SU-DHL-6 (cell line): ENCODE data around the gene HHIPL2.

Experiments
- H2AFZ ChIP-seq: fragments of 200-600 bp; sonication (generic); 2 replicates; pipeline ENCODE4 v1.6.1; 2014; ENCODE audit warnings: low read depth, mild to moderate bottlenecking, moderate library complexity, mixed read lengths, antibody characterized with exemption, low read length; ENCODE audit not compliant: severe bottlenecking
- H3F3A ChIP-seq: fragments of 200-600 bp; shearing (Covaris generic); 2 replicates; pipeline ENCODE4 v1.6.0; 2016; ENCODE audit warnings: antibody characterized with exemption, mild to moderate bottlenecking; ENCODE audit not compliant: insufficient read depth
- H3K27ac ChIP-seq: fragments of 200-600 bp; sonication (generic); 2 replicates; pipeline ENCODE4 v1.5.1; 2016; ENCODE audit warnings: low read depth, mild to moderate bottlenecking, low read length, moderate library complexity, mixed read lengths
- H3K27me3 ChIP-seq: fragments of 200-600 bp; sonication (generic), shearing (Covaris generic); 2 replicates; pipeline ENCODE4 v1.6.0; 2014; ENCODE audit warnings: mild to moderate bottlenecking, low read length
- H3K36me3 ChIP-seq: fragments of 200-600 bp; sonication (generic); 2 replicates; pipeline ENCODE4 v1.6.1; 2014; ENCODE audit warnings: mild to moderate bottlenecking, low read length, mixed read lengths
- H3K4me2 ChIP-seq: fragments of 300-600, 200-600 bp; shearing (Covaris generic), sonication (generic); 2 replicates; pipeline ENCODE4 v1.6.0; 2014; ENCODE audit warnings: low read length, low read depth, mild to moderate bottlenecking; ENCODE audit not compliant: poor library complexity, severe bottlenecking
- H3K4me3 ChIP-seq: fragments of 200-600 bp; sonication (generic); 2 replicates; pipeline ENCODE4 v1.5.1; 2014; ENCODE audit warnings: antibody characterized with exemption, low read length, mild to moderate bottlenecking, mixed read lengths; ENCODE audit not compliant: insufficient read depth, poor library complexity, severe bottlenecking
- H3K79me2 ChIP-seq: fragments of 200-600 bp; sonication (generic); 2 replicates; pipeline ENCODE4 v1.6.1; 2014; ENCODE audit warnings: mild to moderate bottlenecking, low read length, moderate library complexity; ENCODE audit not compliant: insufficient read depth
- H3K9ac ChIP-seq: fragments of 200-600 bp; sonication (generic); 2 replicates; pipeline ENCODE4 v1.7.0; 2014; ENCODE audit warnings: mild to moderate bottlenecking, low read length
- H3K9me2 ChIP-seq: fragments of 200-600 bp; sonication (generic); replicated peaks from 2 replicates; pipeline ENCODE4 v1.6.1; 2014; ENCODE audit warnings: low read length; ENCODE audit not compliant: insufficient read depth
- H3K9me3 ChIP-seq: fragments of 200-600 bp; sonication (generic); 2 replicates; pipeline ENCODE4 v1.6.1; 2014; ENCODE audit warnings: low read length, mixed read lengths; ENCODE audit not compliant: insufficient read depth
- H4K20me1 ChIP-seq: fragments of 200-600 bp; sonication (generic); 2 replicates; pipeline ENCODE4 v1.6.1; 2014; ENCODE audit warnings: low read depth, mild to moderate bottlenecking, antibody characterized with exemption, low read length, moderate library complexity, mixed read lengths
- EZH2phosphoT487 ChIP-seq: fragments of 200-600 bp; sonication (generic), shearing (Covaris generic); conservative IDR thresholded peaks from 2 replicates; pipeline ENCODE4 v1.6.1; 2018; ENCODE audit warnings: mild to moderate bottlenecking, antibody characterized with exemption, low read length, moderate library complexity, mixed read lengths
- TF ChIP-seq, protein P1 (sequence below): fragments of 200-600 bp; sonication (generic); IDR thresholded peaks from one replicate; pipeline ENCODE4 v1.5.1; 2017; ENCODE audit warnings: antibody characterized with exemption, mild to moderate bottlenecking, low read length, moderate library complexity; ENCODE audit not compliant: insufficient read depth, poor library complexity, severe bottlenecking

HHIPL2 gene

DNA sequence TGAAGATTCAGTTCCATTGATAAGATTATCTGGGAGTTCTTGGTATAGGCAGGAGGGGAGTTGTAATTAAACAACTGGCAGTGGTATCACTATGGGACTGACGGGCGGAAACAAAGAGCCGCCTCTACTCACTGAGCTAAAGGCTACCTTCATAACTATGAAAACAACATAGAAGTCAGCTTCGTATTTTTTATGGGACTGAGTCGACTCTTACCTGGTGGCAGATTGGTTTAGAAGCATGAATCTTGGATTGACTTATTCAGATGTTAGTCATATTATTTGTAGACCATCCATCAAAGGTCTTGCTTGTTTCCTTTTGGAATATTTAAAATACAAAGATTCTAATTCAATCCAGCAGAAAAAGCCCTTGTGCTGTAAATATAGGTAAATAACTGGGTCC lies 6.3 kb upstream of the HHIPL2 start:
- Histone ChIP-seq H3K9me3 (no peaks in the 10 kb centered on the region), H2AFZ (no peak overlapping the region), H3K79me2 (no peaks in the 10 kb centered on the region), H3K9me2 (no peaks in the 10 kb centered on the region), H3K36me3 (no peaks in the 10 kb centered on the region), H3K27ac (no peak overlapping the region), H4K20me1 (no peaks in the 10 kb centered on the region), H3K4me3 (no peak overlapping the region), H3K27me3 (no peaks in the 10 kb centered on the region), H3F3A (no peaks in the 10 kb centered on the region), H3K4me2 (no peak overlapping the region), H3K9ac (no peak overlapping the region)
- TF ChIP-seq, protein P1, sequence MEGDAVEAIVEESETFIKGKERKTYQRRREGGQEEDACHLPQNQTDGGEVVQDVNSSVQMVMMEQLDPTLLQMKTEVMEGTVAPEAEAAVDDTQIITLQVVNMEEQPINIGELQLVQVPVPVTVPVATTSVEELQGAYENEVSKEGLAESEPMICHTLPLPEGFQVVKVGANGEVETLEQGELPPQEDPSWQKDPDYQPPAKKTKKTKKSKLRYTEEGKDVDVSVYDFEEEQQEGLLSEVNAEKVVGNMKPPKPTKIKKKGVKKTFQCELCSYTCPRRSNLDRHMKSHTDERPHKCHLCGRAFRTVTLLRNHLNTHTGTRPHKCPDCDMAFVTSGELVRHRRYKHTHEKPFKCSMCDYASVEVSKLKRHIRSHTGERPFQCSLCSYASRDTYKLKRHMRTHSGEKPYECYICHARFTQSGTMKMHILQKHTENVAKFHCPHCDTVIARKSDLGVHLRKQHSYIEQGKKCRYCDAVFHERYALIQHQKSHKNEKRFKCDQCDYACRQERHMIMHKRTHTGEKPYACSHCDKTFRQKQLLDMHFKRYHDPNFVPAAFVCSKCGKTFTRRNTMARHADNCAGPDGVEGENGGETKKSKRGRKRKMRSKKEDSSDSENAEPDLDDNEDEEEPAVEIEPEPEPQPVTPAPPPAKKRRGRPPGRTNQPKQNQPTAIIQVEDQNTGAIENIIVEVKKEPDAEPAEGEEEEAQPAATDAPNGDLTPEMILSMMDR: no peak
- TF ChIP-seq EZH2phosphoT487: no peak

DNA sequence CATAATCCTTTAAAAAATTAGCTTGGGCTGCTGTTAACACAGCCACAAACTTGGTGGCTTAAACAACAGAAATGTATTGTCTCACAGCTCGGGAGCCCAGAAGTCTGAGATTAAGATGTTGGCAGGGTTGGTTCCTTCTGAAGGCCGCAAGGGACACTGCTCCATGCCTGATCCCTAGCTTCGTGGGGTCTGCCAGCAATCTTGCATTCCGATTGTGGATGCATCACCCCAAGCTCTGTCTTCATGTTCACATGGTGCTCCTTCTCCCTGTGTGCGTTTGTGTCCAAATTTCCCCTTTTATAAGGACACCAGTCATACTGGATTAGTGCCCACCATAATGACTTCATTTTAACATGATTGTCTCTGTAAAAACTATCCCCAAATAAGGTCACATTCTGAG lies 5.0 kb upstream of the HHIPL2 start:
- H4K20me1 ChIP-seq: no peaks in the 10 kb centered on the region
- H3K27me3 ChIP-seq: no peaks in the 10 kb centered on the region
- H3F3A ChIP-seq: no peaks in the 10 kb centered on the region
- no peaks in the 10 kb centered on the region for H3K36me3 ChIP-seq
- H3K79me2 ChIP-seq: no peaks in the 10 kb centered on the region
- no peak overlapping the region for H2AFZ ChIP-seq
- H3K4me2 ChIP-seq: no peak overlapping the region
- H3K27ac ChIP-seq: no peak overlapping the region
- TF ChIP-seq EZH2phosphoT487: no peak
- TF ChIP-seq, protein P1: no peak
- H3K9ac ChIP-seq: no peak overlapping the region
- no peak overlapping the region for H3K4me3 ChIP-seq
- no peaks in the 10 kb centered on the region for H3K9me2 ChIP-seq
- no peaks in the 10 kb centered on the region for H3K9me3 ChIP-seq

DNA sequence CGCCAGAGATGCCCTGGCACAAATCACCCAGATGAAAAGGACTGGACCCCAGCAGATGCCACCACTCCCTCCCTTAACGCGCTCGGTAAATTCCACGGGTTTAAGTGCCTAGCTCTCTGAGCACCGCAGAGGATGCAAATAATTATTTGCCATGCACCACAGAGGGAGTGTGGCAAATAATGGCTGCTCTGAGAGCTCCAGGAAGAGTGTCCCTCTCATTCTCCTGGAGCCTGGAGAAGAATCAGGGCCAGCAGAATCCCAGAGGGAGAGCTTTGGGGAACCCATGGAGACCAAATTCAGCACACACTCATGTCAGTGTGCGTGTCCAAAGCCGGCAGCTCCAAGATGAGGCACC lies 667 bp downstream of the HHIPL2 start:
- no peak overlapping the region for H3K27ac ChIP-seq
- no peak overlapping the region for H3K4me3 ChIP-seq

More for the DNA sequence above, 667 bp downstream of the HHIPL2 start:
- H2AFZ ChIP-seq: no peak overlapping the region
- TF ChIP-seq EZH2phosphoT487: no peak
- TF ChIP-seq, protein P1: no peak
- H4K20me1 ChIP-seq: no peaks in the 10 kb centered on the region
- no peaks in the 10 kb centered on the region for H3K9me3 ChIP-seq
- no peak overlapping the region for H3K9ac ChIP-seq
- no peaks in the 10 kb centered on the region for H3K36me3 ChIP-seq
- no peaks in the 10 kb centered on the region for H3K79me2 ChIP-seq
- H3K9me2 ChIP-seq: no peaks in the 10 kb centered on the region
- H3K4me2 ChIP-seq: no peak overlapping the region
- H3F3A ChIP-seq: no peaks in the 10 kb centered on the region
- H3K27me3 ChIP-seq: no peaks in the 10 kb centered on the region
